Stimulated activated naive CD4-positive, alpha-beta T cell (primary cell): ENCODE results near the gene MAP7D1.

Experiments used
- DNase-seq, 6 experiments: peaks; one replicate each; lab custom pipeline; 2025; lab: John Stamatoyannopoulos, UW

MAP7D1 gene

DNA sequence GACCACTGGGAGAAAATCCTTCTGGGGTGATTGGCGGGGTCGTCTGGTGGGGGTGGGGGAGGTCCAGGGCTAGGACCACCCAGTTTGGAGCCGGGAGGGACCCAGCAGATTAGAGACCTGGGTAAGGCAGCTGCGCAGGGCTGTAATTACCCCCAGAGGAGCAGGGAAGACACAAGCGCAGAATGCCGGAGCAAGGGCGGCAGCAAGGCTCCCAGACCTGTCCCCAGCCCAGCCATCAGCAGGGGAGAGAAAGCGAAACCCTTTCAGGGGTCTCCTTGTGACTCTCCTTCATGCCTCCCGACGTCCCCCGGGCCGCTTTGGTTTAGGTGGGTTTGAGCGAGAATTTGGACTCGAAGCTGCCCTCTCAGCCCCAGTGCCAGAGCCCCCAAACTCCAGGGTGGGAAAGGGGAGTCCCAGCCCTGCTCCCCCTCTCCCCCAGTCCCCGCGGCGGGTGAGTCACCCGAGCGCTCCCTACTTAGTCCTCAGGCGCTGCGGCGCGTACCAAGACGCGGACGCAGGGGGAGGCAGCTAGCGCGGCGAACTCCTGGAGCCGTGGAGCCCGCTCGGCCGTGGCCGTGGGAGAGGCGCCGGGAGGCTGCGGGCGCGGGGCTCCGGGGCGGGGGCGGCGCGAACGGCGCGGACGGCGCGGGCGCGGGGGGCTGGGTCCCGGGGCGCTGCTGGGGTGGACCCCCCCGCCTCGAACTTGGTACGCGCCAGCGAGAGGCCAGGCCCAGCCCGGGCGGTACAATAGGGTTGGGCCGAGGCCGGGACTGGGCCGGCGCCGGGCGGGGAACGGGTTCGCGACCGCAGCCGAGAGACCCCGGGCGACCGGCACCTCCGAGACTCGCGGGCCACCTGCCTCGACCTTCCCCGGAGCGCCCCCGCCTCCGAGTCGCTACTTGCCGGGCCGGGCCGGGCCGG, at the start of gene MAP7D1:
Gene MAP7D1, plus strand, starts transcription at position 753 of the 921 bp plus-strand sequence. CDS start 258 bp downstream, outside the sequence.
- peak; percentile 76 to 96 (median 88) for DNase-seq

- no peak for DNase-seq
Observed at GRCh38 chr1:36106269-36106668, 49.7 kb upstream of the MAP7D1 start.

- no peak for DNase-seq
Observed at GRCh38 chr1:36107394-36107793, 48.6 kb upstream of the MAP7D1 start.

GRCh38 chr1:36108314-36108713, 47.6 kb upstream of the MAP7D1 start:
- no peak for DNase-seq

- DNase-seq: peak in 4 of 6 experiments; percentile 29 to 55 (median 50)
Observed at GRCh38 chr1:36109041-36109679, 46.8 kb upstream of the MAP7D1 start.

DNA sequence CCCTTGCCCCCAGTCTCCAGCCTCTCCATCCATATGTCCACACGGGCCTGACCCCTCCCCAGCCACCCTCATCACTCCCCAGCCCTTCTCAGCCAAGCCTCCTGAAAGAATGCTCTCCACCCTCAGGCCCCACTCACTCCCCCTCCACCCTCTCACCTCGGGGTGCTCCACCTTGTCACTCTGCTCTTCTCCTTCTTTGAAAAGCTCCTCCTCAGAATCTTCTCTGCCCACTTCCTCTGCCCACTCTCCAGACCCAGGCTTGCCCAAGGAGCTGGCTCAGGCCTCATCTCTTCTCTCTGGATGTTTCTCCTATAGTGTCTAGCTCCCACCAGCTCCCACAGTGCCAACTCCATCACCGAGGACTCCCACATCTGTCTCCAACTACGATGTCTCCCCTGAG, 44.8 kb upstream of the MAP7D1 start:
- no peak for DNase-seq

DNA sequence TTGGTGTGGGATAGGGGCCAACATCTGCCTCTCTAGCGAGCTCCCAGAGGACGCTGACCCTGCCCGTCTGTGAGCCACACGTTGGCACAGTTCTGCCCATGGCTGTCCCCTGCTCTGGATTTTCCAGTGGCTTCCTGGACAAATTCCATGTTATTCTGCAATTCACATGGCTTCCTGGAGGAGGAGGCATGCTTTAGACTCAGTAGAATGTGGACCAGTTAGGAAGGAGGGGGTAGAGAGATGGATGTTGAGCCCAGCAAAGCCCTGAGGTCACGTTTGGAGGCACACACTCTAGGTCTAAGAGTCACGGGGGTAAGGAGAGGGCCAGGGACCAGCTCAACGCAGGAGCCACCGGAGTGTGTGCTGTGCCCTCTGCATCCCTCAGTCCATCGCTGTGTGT, 43.1 kb upstream of the MAP7D1 start:
- DNase-seq: no peak

GRCh38 chr1:36114371-36114770, 41.6 kb upstream of the MAP7D1 start:
- no peak for DNase-seq

DNA sequence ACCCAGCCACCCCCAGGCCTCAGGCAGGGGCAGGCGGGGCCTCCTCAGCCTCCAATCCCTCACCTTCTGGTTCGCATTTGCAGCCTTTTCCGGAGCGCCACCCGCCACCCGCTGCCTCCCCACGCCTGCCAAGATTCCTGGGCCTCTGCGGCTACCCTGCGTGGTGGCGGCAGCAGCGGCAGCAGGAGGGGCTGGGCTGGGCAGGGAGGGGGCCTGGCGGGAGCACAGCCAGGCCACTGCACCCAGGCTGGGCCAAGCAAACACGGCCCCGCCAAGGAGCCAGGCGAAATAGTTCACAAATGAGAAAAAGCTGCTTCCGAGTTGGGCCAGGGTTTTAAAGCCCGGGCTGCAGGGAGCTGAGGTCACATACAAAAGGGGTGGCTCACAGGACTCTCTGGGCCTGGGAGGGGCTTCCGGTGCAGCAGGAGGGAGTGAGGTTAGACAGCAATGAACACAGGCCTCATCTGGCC, 40.7 kb upstream of the MAP7D1 start:
- DNase-seq: no peak

GRCh38 chr1:36115931-36116330, 40.0 kb upstream of the MAP7D1 start:
- DNase-seq: no peak

GRCh38 chr1:36116901-36117300, 39.1 kb upstream of the MAP7D1 start:
- no peak for DNase-seq

DNA sequence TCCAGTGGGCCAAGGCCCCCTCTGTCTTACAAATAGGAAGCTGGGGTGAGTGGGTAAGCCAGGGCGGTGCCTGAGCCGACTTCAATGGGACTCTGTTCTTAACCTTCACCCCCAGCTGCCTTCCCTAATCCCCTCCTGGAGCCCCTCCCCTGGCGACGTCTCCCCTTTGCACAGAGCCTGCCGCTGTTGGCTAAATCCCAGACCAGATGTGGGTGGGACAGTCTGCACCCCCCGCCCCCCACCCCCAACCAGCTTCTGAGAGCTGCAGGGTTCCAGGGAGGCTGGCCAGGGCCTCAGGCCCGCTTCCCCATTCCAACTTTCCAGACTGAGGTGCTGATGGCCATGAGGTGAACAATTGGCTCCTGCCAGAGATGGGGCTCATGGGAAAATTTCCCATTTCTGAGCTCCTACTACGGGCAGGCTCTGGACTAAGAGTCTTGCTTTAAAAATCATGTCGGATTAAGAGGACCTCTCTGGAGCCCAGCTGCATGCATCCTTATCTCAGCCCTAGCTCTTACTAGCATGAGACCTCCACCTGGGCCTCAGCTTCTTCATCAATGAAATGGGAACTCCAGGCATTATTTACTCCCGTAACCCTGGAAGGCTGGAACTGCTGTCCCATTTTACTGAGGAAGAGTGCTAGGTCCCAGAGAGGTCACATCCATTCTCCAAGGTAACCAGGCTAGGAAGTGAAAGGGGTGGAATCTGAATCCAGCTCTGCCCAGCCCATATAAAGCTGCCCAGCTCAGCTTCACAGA, 37.3 kb upstream of the MAP7D1 start:
- no peak for DNase-seq

- DNase-seq: no peak
Observed at GRCh38 chr1:36119456-36119855, 36.5 kb upstream of the MAP7D1 start.

- no peak for DNase-seq
Observed at GRCh38 chr1:36122062-36123030, 33.6 kb upstream of the MAP7D1 start.

DNA sequence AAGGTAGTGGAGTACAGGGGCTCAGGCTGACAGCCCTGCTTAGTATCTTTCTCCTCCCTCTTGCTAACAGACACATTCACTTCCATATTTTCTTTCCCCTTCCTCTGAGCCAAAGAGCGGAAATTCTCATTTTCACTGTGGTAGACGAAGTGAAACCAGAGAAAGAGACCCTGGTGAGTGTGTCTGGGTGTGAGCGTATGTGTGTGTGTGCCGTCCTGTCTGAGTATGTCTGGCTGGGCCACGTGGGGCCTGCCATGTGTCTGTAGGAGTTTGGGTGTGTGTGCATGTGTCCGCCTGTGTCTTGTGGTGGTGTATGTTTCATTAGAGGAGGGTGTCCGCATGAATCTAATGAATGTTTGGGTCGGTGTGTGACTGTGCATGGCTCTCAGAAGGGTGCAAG, 32.6 kb upstream of the MAP7D1 start:
- DNase-seq: no peak

GRCh38 chr1:36124404-36125128, 31.4 kb upstream of the MAP7D1 start:
- DNase-seq: no peak

DNA sequence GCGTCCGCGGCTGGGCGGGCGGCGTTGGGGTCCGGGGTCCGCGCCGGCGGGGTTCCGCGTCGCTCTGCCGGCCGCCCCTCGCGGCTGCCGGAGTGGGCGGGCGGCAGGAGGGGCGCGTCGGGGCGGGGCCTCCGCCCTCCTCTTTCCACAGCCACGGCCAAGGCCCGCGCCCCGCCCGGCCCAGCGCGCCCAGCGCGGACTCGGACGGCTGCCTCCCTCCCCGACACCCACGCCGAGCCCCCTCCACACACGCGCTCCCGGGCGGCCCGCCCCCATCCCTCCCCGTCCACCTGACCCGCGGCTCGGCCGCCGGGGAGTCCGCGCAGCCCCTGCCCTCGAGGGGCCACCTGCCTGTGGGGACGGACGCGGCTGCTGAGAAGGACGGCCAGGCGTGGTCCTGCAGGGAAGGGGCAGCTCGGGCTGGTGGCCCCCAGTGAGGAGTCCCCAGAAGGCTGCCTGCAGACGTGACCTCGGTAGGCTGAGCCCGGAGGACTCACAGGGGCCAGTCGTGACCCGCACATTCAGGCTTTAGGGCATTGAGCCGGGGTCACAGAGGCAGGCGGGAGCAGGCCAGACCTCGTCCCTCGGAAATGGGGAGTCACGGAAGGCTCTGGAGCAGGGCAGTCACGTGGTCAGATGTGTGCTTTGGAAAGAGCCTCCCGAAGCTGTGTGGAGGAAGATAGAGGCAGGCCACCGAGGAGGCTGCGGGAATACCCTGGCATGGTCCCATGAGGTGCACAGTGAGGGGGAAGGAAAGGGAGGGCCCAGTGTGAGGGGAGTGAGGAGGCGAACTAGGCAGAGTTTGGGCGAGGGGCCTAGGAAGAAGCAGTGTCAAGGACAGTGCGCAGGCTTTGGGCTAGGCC, 30.6 kb upstream of the MAP7D1 start, which contains the start of gene COL8A2:
Gene COL8A2, minus strand, starts transcription at position 94 of the 863 bp plus-strand sequence. CDS start 24,980 bp downstream, outside the sequence.
- peak in 1 of 6 experiments; percentile 3 for DNase-seq

GRCh38 chr1:36126005-36126716, 29.8 kb upstream of the MAP7D1 start:
- DNase-seq: no peak
